ENCODE data around the gene SPDYC.

SPDYC gene

GRCh38 chr11:65188486-65188885 is 18.5 kb downstream of the SPDYC start:
- Histone ChIP-seq H4K20me1 (ENCODE audit: insufficient read depth) (no peaks in the 10 kb centered on the region), H2AFZ (ENCODE audit: low read depth) (no peak overlapping the region), H3K9ac (no peak overlapping the region), H3K79me2 (ENCODE audit: insufficient read depth, low read depth) (no peaks in the 10 kb centered on the region), H3K4me1 (ENCODE audit: low read depth, poor library complexity, severe bottlenecking) (no peaks in the 10 kb centered on the region), H3K4me3 (IDR thresholded peaks at IDR 0.05; ENCODE audit: insufficient read depth, low read depth, low read length) (no peak overlapping the region), H3K36me3 (ENCODE audit: insufficient read depth) (no peaks in the 10 kb centered on the region), H3K27ac (no peak overlapping the region), H3K27me3 (ENCODE audit: insufficient read depth, low read depth) (no peaks in the 10 kb centered on the region), H3K4me2 (no peak overlapping the region)
- TF ChIP-seq, protein P1, sequence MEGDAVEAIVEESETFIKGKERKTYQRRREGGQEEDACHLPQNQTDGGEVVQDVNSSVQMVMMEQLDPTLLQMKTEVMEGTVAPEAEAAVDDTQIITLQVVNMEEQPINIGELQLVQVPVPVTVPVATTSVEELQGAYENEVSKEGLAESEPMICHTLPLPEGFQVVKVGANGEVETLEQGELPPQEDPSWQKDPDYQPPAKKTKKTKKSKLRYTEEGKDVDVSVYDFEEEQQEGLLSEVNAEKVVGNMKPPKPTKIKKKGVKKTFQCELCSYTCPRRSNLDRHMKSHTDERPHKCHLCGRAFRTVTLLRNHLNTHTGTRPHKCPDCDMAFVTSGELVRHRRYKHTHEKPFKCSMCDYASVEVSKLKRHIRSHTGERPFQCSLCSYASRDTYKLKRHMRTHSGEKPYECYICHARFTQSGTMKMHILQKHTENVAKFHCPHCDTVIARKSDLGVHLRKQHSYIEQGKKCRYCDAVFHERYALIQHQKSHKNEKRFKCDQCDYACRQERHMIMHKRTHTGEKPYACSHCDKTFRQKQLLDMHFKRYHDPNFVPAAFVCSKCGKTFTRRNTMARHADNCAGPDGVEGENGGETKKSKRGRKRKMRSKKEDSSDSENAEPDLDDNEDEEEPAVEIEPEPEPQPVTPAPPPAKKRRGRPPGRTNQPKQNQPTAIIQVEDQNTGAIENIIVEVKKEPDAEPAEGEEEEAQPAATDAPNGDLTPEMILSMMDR (conservative IDR thresholded peaks at IDR 0.05; ENCODE audit: low read depth, low read length), result no peak

DNA sequence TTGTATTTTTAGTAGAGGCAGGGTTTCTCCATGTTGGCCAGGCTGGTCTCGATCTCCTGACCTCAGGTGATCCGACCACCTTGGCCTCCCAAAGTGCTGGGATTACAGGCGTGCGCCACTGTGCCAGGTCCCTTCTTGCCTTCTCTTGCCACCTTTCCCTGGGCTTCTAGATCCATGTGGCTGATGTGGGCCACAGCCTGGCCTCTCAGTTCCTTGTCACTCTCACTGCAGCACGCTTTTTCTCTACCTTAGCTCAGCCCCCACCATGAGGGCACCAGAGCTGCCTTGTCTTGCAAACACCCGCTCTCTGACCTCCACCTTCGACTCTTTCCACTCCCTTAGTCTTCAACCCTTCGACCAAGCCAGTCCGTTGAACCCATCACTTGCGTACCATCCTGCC is 19.2 kb downstream of the SPDYC start:
- H3K79me2 ChIP-seq (ENCODE audit: insufficient read depth, low read depth), result no peaks in the 10 kb centered on the region
- H2AFZ ChIP-seq (ENCODE audit: low read depth), result no peak overlapping the region
- H3K27ac ChIP-seq, result no peak overlapping the region
- no peaks in the 10 kb centered on the region for H3K27me3 ChIP-seq (ENCODE audit: insufficient read depth, low read depth)
- no peaks in the 10 kb centered on the region for H3K4me1 ChIP-seq (ENCODE audit: low read depth, poor library complexity, severe bottlenecking)
- H3K4me3 ChIP-seq (IDR thresholded peaks at IDR 0.05; ENCODE audit: insufficient read depth, low read depth, low read length), result no peak overlapping the region
- H3K9ac ChIP-seq, result no peak overlapping the region
- no peaks in the 10 kb centered on the region for H4K20me1 ChIP-seq (ENCODE audit: insufficient read depth)
- TF ChIP-seq, protein P1 (conservative IDR thresholded peaks at IDR 0.05; ENCODE audit: low read depth, low read length), result no peak
- H3K4me2 ChIP-seq, result no peak overlapping the region
- no peaks in the 10 kb centered on the region for H3K36me3 ChIP-seq (ENCODE audit: insufficient read depth)

DNA sequence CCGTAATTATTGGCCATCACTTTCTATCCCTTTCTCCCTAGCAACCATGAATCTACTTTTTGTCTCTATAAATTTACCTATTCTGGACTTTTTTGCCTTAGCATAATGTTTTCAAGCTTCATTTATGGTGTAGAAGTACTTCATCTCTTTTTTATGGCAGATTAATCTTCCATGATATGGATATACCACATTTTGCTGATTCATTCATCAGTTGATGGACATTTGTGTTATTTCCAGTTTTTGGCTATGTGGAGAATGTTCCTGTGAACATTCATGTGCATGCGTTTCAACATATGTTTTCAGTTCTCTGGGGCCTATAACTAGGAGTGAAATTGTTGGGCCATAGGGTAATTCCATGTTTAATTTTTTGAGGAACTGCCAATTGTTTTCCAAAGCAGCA is 24.5 kb downstream of the SPDYC start:
- TF ChIP-seq, protein P1 (conservative IDR thresholded peaks at IDR 0.05; ENCODE audit: low read depth, low read length), result no peak
- Histone ChIP-seq H3K4me1 (ENCODE audit: low read depth, poor library complexity, severe bottlenecking) (no peaks in the 10 kb centered on the region), H4K20me1 (ENCODE audit: insufficient read depth) (no peaks in the 10 kb centered on the region), H3K36me3 (ENCODE audit: insufficient read depth) (no peaks in the 10 kb centered on the region), H3K4me3 (IDR thresholded peaks at IDR 0.05; ENCODE audit: insufficient read depth, low read depth, low read length) (no peak overlapping the region), H2AFZ (ENCODE audit: low read depth) (no peak overlapping the region), H3K79me2 (ENCODE audit: insufficient read depth, low read depth) (no peaks in the 10 kb centered on the region), H3K27me3 (ENCODE audit: insufficient read depth, low read depth) (no peaks in the 10 kb centered on the region), H3K4me2 (no peak overlapping the region), H3K9ac (no peak overlapping the region), H3K27ac (no peak overlapping the region)

- no peak overlapping the region for H3K27ac ChIP-seq
- no peak overlapping the region for H2AFZ ChIP-seq (ENCODE audit: low read depth)
- no peaks in the 10 kb centered on the region for H4K20me1 ChIP-seq (ENCODE audit: insufficient read depth)
- H3K27me3 ChIP-seq (ENCODE audit: insufficient read depth, low read depth), result no peaks in the 10 kb centered on the region
- no peaks in the 10 kb centered on the region for H3K36me3 ChIP-seq (ENCODE audit: insufficient read depth)
- H3K4me3 ChIP-seq (IDR thresholded peaks at IDR 0.05; ENCODE audit: insufficient read depth, low read depth, low read length), result no peak overlapping the region
- H3K4me1 ChIP-seq (ENCODE audit: low read depth, poor library complexity, severe bottlenecking), result no peaks in the 10 kb centered on the region
- TF ChIP-seq, protein P1 (conservative IDR thresholded peaks at IDR 0.05; ENCODE audit: low read depth, low read length), result no peak
- no peak overlapping the region for H3K4me2 ChIP-seq
- no peak overlapping the region for H3K9ac ChIP-seq
- no peaks in the 10 kb centered on the region for H3K79me2 ChIP-seq (ENCODE audit: insufficient read depth, low read depth)
Measured at GRCh38 chr11:65204143-65204542, 34.1 kb downstream of the SPDYC start.
